Activated CD4-positive, alpha-beta T cell treated with anti-CD3 and anti-CD28 coated beads for 4 hours (primary cell): ENCODE data around the gene DNAJB4.
"Not testable (repeated sequence)": the region's sequence is repeated elsewhere in the genome, so short reads cannot be mapped to it uniquely, and the experiment has no call there.

ENCODE experiments used
- DNase-seq, 2 donors: peaks; one replicate each; pipeline ENCODE4 v3.0.0-alpha.2; 2020

Gene DNAJB4

DNA sequence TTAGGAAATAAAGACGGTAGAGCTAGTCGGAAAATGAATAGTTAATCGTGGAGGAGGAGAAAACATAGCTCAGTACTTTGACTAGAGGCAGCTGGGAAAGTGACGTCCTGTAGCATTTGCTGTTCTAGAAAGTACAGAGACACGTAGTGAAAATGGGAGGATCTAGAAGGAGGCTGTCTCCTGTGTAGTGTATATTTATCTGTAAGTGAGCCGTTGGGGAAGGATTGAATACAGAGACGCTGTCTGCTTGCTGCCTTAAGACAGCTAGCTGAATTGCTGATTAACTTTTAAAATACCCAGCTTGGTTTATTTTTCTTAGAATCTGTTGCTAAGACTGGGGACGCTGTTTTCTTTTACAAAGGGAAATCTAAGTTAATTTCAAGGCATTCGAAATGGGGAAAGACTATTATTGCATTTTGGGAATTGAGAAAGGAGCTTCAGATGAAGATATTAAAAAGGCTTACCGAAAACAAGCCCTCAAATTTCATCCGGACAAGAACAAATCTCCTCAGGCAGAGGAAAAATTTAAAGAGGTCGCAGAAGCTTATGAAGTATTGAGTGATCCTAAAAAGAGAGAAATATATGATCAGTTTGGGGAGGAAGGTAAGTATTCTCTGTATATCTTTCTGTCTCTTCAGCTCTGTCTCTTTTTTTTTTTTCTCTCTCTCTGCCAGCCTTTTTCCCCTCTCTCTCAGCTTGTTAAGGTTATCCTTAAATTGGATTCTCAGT is at the start of gene DNAJB4:
Gene DNAJB4 (plus strand): TSS at position 221 of the 729 bp plus-strand sequence. CDS start 172 bp downstream, at position 393.
- DNase-seq, result peak; percentile 61 to 63

DNA sequence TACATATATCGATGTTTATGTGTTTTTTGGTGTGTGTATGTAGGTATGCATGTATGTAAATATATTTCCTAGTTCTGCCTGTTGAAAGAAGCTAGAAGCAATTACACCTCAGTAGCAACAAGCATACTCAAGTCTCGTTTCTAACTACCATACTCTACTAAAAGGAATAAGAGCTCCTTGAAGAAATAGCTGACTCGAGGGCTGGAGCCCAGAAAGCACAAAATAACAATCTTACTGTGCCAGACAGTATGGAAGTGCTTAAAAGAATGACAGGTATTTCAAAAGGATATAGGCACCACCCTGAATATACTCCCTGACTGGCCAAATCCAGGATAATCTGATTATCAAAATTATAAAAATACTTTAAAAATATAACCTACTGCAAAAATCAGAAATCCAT is 49.0 kb upstream of the DNAJB4 start:
- no peak for DNase-seq

DNA sequence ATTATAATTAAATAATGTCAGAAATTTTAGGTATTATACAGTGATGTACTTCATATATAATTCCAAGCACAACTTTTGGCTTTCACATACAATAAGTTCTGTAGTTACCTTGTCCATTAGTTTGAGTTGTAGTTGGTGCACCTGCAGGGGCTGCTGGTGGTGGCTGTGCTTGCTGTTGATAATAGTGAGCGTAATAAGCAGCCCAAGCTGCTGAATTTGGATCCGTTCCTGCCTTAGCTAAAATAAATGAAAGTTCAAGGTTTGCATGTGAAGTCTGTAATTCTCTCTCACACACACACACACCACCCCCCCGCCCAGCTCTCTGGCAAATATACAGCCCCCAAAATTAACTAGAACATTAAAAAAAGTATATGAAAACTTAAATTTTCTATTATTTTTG is 48.3 kb upstream of the DNAJB4 start:
- DNase-seq, result no peak

DNA sequence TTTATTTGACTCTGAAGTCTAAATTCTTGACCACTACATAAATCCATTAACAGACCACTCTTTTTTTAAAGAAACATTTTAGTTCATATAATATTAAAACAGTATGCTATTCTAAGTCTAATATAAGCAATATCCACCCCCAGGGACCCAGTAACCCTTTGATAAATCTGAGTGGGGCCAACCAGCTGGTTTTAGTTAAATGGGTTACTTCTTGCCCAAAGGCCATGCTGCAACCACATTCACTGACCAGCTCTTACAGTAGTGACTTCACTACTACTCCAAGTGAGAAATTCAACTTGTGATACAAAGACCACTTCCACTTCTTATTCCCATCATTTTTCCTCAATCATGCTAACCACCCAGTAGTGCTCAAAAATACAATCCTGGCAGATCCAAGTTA is 46.3 kb upstream of the DNAJB4 start:
- no peak for DNase-seq

DNA sequence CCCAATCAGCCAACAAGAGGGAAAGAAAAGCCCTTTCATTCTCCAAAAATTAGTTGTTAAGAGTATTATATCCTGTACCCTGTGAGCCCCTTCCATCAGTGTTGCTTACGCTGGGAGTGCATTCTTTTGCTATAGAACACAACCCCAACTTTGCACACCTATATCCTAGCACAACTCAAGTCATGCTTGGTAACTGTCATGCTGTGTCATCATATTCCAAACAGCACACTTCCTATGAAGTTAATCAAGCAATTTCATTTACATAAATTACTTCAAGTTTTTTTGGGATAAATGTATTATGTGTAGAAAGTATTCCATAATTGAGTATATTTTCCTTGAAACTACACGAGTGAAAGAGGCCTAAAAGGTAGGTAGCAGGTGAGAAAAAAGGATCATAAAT is 45.9 kb upstream of the DNAJB4 start:
- no peak for DNase-seq

DNA sequence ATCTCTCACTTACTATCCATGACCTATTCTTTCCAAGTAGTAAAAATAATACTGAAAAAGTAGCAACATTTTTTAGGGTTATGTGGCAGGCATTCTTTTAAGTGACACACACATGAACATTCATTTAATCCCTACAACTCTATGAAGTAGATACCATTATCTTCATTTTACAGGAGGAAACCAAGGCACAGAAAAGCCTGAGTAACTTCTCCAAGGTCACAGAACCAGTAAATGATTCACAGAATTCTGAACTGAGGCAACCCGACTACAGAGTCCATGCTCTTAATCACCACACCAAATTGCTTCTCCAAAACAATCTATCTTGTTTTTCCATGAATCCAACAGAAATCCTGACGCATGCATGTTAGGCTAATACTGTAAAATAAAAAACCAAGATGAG is 43.3 kb upstream of the DNAJB4 start:
- DNase-seq, result no peak

DNA sequence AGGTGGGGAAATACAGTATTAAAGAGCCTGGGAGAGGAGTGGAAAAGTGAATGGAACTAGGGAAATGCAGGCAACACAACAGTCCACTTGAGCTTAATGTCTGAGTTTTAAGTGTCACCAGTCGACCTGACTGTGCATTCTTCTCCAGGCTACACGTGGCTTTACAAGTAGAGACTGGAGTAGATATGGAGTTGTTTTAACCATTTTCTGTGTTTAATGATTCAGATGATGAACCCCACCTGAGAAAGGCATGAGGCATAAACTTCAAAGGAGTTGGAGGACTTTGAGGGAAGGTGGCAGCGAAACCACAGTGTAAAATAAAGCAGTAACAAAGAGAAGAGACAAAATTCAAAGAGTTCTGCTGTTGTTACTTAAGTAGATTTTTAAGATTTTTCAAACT is 38.4 kb upstream of the DNAJB4 start:
- no peak for DNase-seq

DNA sequence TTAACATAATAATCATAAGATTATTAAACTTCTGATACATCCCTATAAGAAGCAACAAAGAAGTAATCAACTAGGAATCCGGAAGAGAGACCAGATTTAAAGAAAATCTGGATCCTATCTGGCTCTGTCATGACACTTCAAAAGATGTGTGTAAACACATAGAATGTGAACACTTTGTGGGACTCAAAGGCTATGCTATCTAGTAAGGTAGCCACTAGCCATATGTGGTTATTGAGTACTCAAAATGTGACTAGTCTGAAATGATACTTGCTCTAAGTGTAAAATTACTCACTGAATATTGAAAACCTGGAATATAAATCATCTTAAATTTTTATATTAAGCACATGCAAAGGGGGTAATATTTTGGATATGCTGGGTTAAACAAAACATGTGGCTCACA is 34.5 kb upstream of the DNAJB4 start:
- DNase-seq, result no peak

DNA sequence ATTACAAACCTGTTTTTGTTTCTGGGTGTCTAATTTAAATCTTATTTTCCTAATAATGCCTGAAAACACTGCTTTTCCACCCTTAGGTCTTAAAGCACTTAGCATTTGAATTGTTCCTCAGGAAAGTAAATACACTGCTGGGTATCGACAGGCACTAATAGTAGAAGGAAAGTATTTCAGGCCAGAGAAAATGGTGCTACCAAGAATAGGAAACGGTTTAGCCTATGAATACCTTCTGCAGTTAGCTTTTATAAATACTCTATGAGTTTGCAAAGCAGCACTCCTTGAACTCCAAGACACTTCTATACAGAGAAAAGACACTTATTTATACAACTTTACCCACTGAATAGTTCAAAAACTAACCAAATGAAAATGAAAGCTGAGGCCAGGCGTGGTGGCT is 32.7 kb upstream of the DNAJB4 start:
- DNase-seq, result no peak

DNA sequence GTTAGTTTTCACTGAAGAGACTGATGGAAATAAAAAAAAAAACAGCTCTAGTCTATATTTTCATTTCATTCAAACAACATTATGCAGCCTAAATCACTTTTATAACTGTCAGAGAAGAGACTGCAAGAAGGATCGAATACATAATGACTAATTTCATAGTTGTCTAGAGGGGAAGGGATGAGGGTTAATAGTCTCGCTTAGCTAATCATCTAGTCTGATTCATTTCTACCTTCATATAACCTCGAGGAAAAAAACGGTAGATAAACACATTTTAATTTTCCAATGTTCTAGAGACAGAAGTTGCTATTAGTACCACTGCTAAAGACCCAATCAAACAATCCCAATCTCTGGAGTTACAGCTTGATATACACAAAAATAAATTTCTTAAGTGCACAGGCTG is 29.4 kb upstream of the DNAJB4 start:
- DNase-seq, result no peak

DNA sequence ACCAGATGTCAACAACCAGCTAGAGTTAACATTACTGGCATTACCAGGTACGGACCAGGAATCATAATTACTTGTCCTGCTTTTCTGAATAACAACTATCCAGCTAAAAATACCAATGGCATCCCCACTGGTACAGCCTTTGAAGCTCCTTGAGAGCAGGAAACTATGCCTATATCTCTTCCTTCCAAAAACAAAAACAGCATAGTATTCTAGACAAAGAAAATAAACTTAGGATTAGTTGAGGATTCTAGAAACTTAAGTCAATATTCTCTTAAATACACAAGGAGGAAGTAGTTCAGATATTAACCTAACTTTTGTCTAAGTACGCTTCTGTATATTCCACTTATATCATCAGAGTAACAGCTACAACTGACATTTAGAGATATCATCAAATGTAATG is 28.8 kb upstream of the DNAJB4 start:
- no peak for DNase-seq

DNA sequence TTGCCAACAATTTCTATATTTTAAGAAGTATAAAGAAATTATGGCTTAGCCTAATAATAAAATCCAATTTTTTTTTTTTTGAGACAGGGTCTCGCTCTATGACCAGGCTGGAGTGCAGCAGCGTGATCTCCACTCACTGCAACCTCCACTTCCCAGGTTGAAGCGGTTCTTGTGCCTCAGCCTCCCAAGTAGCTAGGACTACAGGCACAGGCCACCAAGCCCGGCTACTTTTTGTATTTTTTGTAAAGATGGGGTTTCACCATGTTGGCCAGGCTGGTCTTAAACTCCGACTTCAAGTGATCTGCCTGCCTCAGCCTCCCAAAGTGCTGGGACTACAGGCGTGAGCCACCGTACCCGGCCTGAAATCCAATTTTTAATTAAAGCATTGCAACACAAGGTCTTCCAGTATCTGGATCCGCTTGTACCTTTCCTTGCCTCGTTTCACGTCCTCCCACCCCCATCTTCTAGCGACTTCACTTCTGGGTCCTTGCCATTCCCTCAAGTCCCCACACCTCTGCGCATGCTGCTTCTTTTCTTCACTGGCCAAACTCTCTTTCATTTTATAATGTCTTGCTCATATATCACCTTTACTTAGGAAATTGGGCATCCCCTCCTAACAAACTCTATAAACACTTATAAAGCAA is 28.2 kb upstream of the DNAJB4 start:
- DNase-seq, result no peak

DNA sequence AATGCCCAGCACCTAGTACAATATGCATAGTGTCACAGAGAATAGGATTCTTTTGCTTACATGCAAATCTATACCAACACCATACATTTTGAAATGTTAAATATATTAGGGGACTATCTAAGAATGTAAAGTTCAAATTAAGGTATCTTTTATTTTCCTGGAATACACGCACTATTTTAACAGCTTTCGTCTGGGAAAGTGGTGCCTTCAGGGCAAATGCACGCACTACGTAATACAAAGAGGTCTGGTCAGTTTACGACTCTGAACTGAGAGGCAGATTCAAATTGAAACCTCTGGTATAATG is 26.8 kb upstream of the DNAJB4 start:
- DNase-seq, result no peak

DNA sequence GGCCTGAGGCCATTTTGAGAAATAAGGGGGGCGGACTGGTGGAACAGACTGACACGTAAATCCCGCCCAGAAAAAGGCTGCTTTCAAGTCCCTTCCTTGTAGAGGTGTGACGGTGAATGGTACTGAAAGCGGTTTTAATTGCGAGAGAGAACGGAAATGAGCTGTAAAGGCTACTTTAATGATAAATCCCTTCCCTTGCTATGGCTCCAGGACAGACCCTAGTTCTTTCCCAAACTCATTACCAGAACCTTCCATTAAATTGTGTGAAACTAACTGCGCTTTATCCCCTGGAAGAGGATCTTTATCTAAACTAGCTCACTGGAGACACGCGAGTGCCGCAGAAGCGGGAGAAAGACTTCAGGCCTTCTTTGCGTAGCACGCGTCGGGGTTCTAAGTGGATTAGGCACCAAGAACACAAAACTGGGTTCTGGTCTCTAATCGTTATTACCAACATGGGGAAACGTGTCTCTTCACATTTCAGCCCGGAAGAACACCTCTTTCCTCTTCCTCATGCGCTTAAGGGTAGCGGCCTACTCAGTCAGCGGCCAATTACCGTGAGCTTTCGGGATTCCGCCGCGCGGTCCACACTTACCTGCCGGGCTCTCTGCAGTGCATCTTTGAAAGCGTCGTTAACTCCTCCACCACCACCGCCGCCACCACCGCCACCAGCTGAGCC is 26.3 kb upstream of the DNAJB4 start:
- DNase-seq, result peak; percentile 76 to 79

DNA sequence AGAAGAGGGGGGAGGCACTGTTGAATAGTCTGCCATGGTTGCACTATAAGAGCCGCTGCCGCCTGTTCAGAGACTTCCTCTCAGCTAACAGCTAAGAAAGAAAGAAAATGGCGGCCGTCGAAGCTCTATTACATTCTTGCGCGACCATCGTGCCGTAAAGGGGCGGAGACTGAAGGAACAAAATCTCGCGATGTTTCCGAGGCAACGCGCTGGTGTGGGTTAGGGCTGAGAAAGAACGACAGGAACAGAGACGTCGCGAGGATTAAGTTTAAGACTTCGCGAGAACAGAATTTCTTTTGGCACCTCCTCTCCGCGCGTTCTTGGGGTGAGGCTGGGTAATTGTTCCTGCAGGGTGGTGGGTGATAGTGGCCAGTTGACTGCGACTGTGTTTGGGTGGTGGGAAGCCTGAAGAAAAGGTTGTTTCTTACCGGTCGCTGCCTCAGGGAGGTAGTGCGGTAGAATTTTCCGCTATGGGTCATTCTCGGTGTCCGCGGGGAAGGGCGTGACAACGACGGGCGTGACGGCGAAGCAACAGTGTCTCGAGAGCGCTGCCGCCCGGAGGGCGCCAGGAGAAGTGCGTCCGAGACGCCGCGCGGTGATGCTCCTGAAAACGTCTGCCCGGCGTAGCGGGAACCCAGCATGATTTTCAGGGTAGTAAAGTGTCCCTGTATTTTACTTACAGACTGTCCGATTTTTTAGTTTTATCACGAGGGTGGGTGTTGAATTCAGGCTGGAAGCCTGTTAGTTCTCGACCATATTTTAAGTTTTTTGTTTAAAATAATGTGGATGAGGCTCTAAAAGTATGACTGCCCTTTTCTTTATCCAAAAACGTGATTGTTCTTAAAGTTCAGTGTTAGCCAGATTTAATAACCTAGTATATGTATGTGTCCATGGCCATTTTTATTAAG is 25.5 kb upstream of the DNAJB4 start, which contains the start of gene FUBP1:
Gene FUBP1 (minus strand): TSS at position 104 of the 908 bp plus-strand sequence. CDS start 68 bp downstream, at position 36.
- peak; percentile 93 to 96 for DNase-seq

DNA sequence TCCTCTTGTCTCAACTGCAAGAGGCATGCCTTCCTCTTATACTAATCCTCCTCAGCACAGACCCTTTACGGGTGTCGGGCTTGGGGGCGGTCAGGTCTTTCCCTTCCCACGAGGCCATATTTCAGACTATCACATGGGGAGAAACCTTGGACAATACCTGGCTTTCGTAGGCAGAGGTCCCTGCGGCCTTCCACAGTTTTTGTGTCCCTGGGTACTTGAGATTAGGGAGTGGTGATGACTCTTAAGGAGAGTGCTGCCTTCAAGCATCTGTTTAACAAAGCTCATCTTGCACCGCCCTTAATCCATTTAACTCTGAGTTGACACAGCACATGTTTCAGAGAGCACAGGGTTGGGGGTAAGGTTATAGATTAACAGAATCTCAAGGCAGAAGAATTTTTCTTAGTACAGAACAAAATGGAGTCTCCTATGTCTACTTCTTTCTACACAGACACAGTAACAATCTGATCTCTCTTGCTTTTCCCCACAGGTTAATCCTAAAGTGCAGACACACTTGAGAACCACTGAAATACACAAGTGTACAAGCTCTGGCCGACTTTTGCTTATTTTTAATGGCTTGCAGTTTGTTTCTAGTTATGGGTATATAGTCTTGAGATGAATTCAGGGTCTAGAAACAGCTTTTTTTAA is 21.3 kb upstream of the DNAJB4 start:
- DNase-seq, result not testable (repeated sequence)

DNA sequence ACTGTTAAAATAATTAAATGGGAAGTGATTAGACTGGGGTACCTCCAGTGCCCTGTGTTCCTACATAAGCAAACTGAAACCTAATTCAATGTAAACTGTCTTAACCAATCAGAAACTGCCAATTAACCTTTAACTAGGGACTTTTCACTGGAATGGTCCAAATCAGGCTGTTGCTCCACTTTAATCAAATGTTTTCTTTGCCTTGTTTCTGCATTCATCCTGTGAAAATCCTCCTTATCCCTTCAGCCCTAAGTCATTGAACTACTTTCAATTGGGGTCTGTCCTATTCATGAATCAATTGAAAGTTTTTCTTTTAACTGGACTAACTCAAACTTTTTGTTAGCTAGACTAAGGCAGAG is 20.8 kb upstream of the DNAJB4 start:
- no peak for DNase-seq

DNA sequence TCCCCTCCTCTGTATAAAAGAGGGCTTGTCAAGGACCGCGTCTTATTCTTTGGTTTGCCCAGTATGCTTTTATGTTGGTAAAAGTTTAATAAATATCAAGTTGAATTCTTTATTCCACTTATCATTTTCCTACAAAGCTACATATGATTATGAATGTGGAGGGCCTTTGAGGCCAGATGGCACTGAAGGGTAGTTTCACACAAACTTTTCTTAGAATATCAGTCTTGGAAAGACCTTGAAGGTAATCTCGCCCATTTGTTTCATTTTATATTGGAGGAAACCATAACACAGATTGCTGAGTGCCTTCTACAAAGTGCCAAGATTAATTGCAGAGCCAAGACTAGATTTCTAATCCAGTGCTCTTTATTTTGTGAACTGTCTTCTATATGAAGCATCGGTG is 20.1 kb upstream of the DNAJB4 start:
- DNase-seq, result no peak

DNA sequence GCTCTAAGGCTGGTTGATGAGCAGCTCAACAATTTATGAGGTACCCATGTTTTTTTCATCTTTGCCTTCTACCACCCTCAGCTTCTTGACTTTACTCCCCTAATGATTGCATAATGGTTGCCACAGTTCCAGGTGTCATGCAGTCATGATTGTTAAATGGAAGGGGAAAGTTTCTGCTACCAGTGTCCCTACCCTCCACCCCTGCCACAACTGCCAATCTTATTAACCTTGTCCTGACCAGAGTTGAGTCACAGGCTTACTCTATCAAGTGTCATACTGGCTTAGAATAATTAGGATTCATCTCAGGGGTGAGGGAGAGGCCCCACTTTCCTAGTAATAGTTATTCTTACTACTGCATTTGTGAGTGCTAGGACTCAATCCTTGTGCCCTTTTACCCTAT is 17.9 kb upstream of the DNAJB4 start:
- no peak for DNase-seq

DNA sequence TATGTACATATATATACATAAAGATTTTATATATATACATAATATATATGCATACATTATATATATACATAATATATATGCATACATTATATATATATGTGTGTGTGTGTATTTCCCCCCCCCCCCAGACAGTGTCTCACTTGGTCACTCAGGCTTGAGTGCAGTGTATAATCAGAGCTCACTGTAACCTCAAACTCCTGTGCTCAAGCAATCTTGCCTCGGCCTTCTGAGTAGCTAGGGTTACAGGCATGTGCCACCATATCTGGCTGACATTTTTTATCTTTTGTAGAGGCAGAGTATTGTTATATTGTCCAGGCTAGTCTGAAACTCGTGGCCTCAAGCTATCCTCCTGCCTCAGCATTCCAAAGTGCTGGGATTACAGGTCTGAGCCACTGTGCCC is 16.8 kb upstream of the DNAJB4 start:
- no peak for DNase-seq

DNA sequence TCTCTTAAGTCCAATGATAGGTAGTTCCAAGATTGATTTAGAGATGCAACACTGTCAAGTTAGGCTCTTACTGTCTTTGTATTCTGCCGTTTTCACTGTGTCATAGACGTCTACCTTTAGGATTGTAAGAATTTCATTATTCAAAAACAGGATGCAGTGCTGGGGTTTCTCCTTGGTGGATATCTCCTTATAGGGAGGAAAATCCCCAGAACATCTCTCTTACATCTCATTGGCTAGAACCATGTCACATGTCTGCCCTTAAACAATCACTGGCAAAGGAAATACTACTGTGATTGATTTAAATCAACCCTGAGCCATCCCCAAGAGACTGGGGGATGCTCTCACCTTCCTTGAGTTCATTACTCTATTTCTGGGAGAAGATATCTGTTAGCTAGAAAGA is 15.0 kb upstream of the DNAJB4 start:
- DNase-seq, result no peak

DNA sequence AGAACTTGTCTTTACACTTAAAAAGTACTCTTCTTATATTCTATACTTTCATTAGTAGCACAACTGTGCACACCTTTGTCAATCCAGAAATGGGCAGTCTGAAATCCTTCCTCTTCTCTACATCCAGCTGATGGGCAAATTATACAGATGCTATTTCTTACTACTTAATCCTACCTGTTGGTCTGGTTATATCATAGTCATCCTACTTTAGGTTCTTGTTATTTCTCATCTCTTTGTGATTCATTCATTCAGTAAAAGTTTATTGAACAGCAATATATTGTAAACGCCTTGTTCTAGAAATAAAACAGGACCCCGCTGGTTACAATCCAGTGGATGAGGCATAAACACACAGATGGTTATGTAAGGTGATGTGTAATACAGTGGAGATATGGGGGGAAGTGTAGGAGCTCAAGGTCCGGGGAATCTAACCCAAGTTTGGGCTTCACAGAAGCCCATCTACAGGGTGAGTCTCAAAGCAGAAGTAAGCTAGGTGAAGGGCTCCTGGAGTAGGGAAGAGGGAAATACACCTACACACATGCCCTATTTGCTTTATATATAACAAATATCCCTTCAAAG is 14.0 kb upstream of the DNAJB4 start:
- no peak for DNase-seq
